Activated T-cell treated with anti-CD3 and anti-CD28 coated beads, Interleukin-2, amount 50 U/mL, for 72 hours (primary cell): ENCODE measurements around the gene RIC8B. TPM values are rescaled to one million over a fixed set of nuclear protein-coding genes. Genes with fewer than 3 reads are reported as not detected.
"Not testable (repeated sequence)": the region's sequence is repeated elsewhere in the genome, so short reads cannot be mapped to it uniquely, and the experiment has no call there.

Experiments
- ATAC-seq, 2 donors: fragments of 150-1000 bp; cut with Tn5 transposase; replicated peaks in 1 of 2; 2 replicates each; pipeline ENCODE4 v1.10.0; 2021; ENCODE audit warnings: moderate library complexity in 2 of 2, mild to moderate bottlenecking in 1 of 2
- DNase-seq, 2 donors: peaks; one replicate each; pipeline ENCODE4 v3.0.0; 2021 to 2022; ENCODE audit warnings: mixed read lengths in 1 of 2
- H3K27ac Mint-ChIP-seq: one replicate; pipeline ENCODE4 v1.8.0; 2022; ENCODE audit warnings: mild to moderate bottlenecking, moderate library complexity, mixed read lengths
- H3K27me3 Mint-ChIP-seq: one replicate; pipeline ENCODE4 v1.8.0; 2022; ENCODE audit warnings: low read depth, mixed read lengths
- H3K36me3 Mint-ChIP-seq, 2 donors: one replicate each; pipeline ENCODE4 v1.8.0; 2022; ENCODE audit warnings: mixed read lengths in 2 of 2, mild to moderate bottlenecking in 1 of 2; ENCODE audit not compliant: insufficient read depth in 2 of 2
- H3K4me1 Mint-ChIP-seq: one replicate; pipeline ENCODE4 v1.8.0; 2022; ENCODE audit warnings: low read depth, mixed read lengths
- H3K4me3 Mint-ChIP-seq, 2 donors: one replicate each; pipeline ENCODE4 v1.8.0; 2022; ENCODE audit warnings: mild to moderate bottlenecking in 2 of 2, mixed read lengths in 2 of 2, moderate library complexity in 2 of 2
- H3K9me3 Mint-ChIP-seq, 2 donors: one replicate each; pipeline ENCODE4 v1.8.0; 2022; ENCODE audit warnings: mixed read lengths in 2 of 2
- total RNA-seq, 2 donors: library from RNA; stranded (reverse); gene quantifications; one replicate each; pipeline ENCODE4 v1.2.3, GENCODE V29; 2022

RIC8B gene
- total RNA-seq, 2 donors from 2014 or later = 11.8 to 15.2 TPM

DNA sequence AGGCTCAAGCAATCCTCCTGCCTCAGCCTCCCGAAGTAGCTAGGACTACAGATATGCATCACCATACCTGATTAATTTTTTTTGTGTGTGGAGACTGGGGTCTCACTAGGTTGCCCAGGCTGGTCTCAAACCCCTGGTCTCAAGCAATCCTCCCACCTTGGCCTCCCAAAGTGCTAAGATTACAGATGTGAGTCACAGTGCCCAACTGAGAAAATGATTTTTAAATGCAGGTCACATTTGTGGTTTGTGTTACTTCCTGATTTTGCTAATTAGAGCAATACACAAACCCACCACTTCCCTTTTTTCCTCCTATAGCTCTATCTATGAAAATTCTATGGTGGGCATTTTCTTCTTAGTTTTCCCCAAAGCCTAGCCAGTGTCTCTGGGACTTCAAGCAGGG is 135.7 kb downstream of the RIC8B start:
- Mint-ChIP-seq H3K36me3 (no peaks in the 10 kb centered on the region), H3K4me1 (peaks cover 34% of the 10 kb centered on the region), H3K4me3 (no peak overlapping the region), H3K27ac (no peak overlapping the region), H3K27me3 (peaks cover 20% of the 10 kb centered on the region), H3K9me3 (no peaks in the 10 kb centered on the region)
- ATAC-seq (no peak), DNase-seq (no peak)

DNA sequence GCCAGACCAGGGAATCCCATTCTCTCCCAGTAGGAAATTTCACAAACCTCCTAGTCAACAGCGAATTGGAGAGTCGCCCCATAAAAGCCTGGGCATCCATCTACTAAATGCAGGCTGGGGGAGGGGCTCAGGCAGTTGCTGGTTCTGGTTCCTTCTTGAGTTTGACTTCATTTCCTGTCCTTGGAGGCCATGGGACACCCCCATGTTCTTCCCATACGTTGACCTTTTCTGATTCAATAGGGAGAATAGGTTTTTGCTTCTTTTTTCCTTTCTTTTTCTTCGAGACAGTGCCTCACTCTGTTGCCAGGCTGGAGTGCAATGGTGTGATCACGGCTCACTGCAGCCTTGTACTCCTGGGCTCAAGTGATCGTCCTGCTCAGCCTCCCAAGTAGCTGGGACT is 137.1 kb downstream of the RIC8B start:
- peaks cover 42% of the 10 kb centered on the region for H3K4me1 Mint-ChIP-seq
- no peak for ATAC-seq
- H3K27me3 Mint-ChIP-seq = peaks cover 11% of the 10 kb centered on the region
- H3K27ac Mint-ChIP-seq = no peak overlapping the region
- no peak overlapping the region for H3K4me3 Mint-ChIP-seq
- no peak for DNase-seq
- no peaks in the 10 kb centered on the region for H3K9me3 Mint-ChIP-seq
- no peaks in the 10 kb centered on the region for H3K36me3 Mint-ChIP-seq

DNA sequence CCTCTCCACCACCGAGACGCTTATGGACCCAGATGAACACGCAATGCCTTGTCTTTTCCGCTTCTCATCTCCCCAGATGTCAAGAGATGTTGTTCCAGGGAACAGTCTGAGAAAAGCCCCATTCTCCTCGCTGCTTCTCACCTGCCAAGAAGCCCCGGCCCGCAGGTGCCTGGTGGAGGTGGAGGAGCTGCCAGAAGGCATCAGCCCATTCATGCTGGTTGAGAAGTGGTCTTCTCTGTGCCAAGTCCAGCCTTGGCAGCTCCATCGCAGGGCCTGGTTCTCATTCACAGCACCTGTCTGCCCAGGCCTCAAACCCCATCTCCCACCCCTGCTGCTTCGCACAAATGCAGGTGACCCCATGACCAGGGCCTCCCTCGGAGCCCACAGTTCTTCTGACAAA is 139.0 kb downstream of the RIC8B start:
- Mint-ChIP-seq H3K4me3 (no peak overlapping the region), H3K4me1 (peaks cover 37% of the 10 kb centered on the region), H3K9me3 (no peaks in the 10 kb centered on the region), H3K27me3 (no peaks in the 10 kb centered on the region), H3K36me3 (no peaks in the 10 kb centered on the region), H3K27ac (no peak overlapping the region)
- DNase-seq (no peak), ATAC-seq (no peak)

DNA sequence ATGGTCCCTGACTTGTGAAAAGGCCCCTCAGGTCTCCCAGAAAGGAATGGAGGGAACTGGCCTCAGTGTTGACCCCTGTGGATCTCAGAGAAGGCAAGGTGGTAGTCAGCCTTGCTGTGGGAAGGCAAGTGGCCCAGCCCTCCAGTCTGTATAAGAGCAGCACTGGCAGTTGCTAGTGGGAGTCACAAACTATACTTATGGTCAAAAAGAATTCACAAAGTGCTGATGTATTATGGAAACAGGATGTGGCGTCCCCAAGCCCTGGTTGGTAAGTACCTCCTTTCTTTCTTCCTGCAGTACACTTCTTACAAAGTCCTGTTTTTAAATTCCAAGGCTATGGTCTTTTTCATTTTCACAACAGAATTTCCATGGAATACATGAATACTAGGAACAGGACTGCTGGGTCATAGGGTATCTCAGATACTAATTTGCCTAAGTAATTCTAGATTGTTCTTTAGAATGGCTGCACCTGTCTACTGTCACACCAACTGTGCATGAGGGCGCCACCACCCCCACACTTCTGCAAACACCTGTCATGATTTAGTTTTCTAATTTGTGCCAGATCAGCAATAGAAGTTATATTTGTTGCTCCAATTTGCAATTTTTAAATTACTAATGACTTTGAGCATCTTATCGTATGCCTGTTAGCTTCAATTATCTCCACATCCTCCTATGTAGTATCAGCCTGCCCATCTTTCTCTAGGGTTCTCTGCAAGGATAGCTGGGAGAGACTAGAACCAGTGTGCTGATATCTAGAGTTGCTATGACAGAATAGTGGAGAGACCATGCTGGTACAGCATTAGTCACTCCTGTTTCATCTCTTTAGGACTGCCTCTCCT is 140.5 kb downstream of the RIC8B start:
- Mint-ChIP-seq H3K36me3 (no peaks in the 10 kb centered on the region), H3K27ac (peak overlapping the region; percentile 80), H3K27me3 (peaks cover 5% of the 10 kb centered on the region), H3K4me3 (peak overlapping the region; percentile 10 to 71), H3K9me3 (no peaks in the 10 kb centered on the region), H3K4me1 (peaks cover 37% of the 10 kb centered on the region)
- ATAC-seq (peak; percentile 91 to 93), DNase-seq (peak; percentile 47 to 49)

DNA sequence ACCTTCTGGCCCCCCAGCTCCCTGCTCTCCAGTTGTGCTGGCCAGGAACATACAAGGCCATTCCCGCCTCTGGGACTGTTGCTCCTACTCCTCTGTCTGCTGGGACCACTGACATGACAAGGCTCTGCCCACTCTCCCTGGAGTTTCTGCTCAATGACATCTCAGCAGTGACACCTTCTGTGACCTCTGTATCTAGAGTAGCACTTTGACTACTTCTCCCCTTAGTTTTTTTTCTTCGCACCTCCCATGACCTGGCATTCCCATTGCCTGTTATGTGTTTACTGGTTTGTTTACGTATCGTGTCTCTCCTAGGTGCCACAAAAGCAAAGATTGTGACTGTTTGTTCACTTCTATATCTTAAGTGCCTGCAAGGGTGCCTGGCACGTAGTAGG is 141.1 kb downstream of the RIC8B start:
- Mint-ChIP-seq H3K27ac (peak overlapping the region; percentile 80), H3K4me1 (peaks cover 32% of the 10 kb centered on the region), H3K9me3 (no peaks in the 10 kb centered on the region), H3K36me3 (no peaks in the 10 kb centered on the region), H3K4me3 (peak overlapping the region; percentile 10 to 71), H3K27me3 (peaks cover 8% of the 10 kb centered on the region)
- ATAC-seq (peak; percentile 30 to 47), DNase-seq (peak; percentile 20 to 21)

DNA sequence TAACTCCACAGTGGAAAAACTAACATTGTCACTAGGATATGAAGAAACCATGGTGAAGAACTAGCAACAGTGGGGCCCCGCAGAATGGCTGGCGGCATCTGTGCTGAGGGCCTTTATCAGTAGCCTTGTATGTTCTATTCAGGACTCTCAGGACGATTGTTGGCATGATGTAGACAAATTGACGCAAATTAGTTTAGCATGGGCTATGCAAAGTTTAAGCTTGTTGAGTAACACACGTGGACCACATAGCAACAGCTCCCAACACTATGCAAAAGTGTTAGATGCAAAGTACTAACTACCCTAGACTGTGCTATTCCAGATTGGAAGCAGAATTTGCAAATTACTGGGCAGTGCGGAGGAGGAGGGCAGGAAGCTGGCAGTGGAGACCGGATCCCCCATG is 143.0 kb downstream of the RIC8B start:
- Mint-ChIP-seq H3K36me3 (no peaks in the 10 kb centered on the region), H3K4me3 (no peak overlapping the region), H3K27ac (no peak overlapping the region), H3K9me3 (no peaks in the 10 kb centered on the region), H3K4me1 (peaks cover 18% of the 10 kb centered on the region), H3K27me3 (peaks cover 20% of the 10 kb centered on the region)
- ATAC-seq (no peak), DNase-seq (no peak)

DNA sequence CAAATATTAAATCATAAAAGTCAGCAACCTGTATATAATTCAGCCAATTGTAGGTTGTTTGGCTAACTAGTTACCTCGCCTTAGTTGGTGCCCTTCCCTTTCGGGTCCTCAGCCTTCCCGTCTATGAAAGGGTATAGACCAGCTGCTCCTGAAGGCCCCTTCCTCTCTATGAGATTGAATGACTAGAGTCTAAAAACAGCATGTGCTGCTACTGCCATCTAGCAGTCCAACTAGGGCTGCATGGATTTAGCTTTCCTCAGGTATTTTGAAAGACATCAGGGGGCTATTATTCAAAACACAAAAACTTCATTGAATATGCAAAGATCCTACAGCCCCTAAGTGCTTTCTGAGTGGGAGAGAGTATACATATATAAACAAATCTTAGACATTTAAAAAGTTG is 144.3 kb downstream of the RIC8B start:
- H3K27ac Mint-ChIP-seq = no peak overlapping the region
- H3K27me3 Mint-ChIP-seq = peaks cover 28% of the 10 kb centered on the region
- H3K36me3 Mint-ChIP-seq = no peaks in the 10 kb centered on the region
- no peak for ATAC-seq
- no peak overlapping the region for H3K4me3 Mint-ChIP-seq
- H3K9me3 Mint-ChIP-seq = peaks cover 2% of the 10 kb centered on the region in 2 donors
- peaks cover 18% of the 10 kb centered on the region for H3K4me1 Mint-ChIP-seq
- DNase-seq = no peak

DNA sequence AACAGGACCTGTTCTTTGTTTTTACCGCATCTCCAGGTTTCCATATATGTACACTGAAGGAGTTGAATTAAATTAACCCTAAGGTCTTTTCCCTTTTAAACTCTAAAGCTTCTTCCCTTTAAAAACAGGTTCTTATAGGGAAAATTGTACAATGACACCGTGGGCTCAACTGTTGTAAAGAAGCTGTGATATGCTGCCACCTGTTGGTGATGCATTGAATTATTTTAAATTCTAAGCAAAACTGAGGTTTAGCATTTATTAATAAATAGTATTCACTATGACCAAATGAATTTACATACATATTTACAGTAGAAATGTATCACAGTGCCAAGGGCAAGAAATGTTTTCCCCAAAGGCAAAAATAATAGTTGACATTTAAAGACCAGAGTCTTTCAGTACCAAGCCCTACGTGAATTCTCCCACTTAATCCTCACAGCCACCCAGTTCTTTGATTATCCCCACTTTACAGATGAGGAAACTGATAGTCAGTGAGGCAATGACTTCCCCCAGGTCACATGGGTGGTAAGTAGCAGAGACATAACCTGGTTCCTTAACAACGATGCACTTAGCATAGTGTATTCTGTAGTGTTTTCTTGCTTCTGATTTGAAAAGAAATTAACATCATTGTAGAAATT is 145.5 kb downstream of the RIC8B start:
- H3K27ac Mint-ChIP-seq = peak overlapping the region; percentile 44
- H3K9me3 Mint-ChIP-seq = peaks cover 2 to 3% of the 10 kb centered on the region in 2 donors
- H3K36me3 Mint-ChIP-seq = peaks cover 0 to 2% of the 10 kb centered on the region in 2 donors
- peaks cover 10% of the 10 kb centered on the region for H3K4me1 Mint-ChIP-seq
- peaks cover 30% of the 10 kb centered on the region for H3K27me3 Mint-ChIP-seq
- ATAC-seq (no peak), DNase-seq (peak in 1 of 2 donors; percentile 19)
- no peak overlapping the region for H3K4me3 Mint-ChIP-seq

DNA sequence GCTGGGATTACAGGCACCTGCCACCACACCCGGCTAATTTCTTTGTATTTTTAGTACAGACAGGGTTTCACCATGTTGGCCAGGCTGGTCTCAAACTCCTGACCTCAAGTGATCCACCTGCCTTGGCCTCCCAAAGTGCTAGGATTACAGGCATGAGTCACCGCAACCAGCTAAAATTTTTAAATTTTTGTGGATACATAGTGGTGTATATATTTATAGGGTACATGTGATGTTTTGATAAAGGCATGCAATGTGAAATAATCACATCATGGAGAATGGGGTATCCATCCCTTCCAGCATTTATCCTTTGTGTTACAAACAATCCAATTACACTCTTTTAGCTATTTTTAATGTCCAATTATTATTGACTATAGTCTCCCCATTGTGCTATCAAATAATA is 147.5 kb downstream of the RIC8B start:
- not testable (repeated sequence) for H3K4me3 Mint-ChIP-seq, H3K27ac Mint-ChIP-seq, ATAC-seq, H3K9me3 Mint-ChIP-seq, H3K4me1 Mint-ChIP-seq, H3K36me3 Mint-ChIP-seq, DNase-seq
- H3K27me3 Mint-ChIP-seq = peaks cover 30% of the 10 kb centered on the region

DNA sequence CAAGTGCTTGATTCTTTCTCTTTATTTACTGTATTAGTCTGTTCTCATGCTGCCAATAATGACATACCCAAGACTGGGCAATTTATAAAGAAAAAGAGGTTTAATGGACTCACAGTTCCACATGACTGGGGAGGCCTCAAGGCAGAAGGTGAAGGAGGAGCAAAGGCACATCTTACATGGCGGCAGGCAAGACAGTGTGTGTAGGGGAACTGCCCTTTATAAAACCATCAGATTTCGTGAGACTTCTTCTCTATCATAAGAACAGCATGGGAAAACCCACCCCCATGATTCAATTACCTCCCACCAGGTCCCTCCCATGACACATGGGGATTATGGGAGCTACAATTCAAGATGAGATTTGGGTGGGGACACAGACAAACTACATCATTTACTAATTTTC is 149.1 kb downstream of the RIC8B start:
- not testable (repeated sequence) for H3K9me3 Mint-ChIP-seq, H3K27ac Mint-ChIP-seq, H3K36me3 Mint-ChIP-seq, ATAC-seq, DNase-seq, H3K4me1 Mint-ChIP-seq, H3K4me3 Mint-ChIP-seq
- peaks cover 30% of the 10 kb centered on the region for H3K27me3 Mint-ChIP-seq

DNA sequence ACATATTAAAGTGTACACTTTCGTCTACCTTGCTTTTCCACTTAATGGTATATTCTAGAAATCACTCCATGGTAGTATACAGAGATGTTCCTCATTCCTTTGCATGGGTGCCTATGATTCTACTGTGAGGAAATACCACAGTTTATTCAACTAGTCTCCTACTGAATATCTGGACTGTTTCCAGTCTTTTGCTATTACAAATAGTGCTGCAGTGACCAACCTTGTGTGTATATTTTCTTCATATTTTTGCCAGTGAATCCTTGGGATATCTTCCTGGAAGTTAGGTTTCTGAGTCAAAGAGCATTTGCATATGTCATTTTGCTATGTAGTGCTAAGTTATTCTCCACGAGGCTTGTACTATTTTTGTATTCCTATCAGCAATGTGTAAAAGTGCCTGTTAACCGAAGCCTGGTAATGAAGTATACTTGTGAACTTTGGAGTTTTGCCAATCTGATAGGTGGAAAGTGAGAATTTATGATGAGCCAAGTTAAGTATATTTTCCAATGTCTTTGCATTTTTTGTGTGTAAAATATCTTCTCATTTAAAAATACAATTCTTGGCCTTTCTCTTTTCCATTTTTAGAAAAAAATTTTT is 149.9 kb downstream of the RIC8B start:
- Mint-ChIP-seq H3K36me3 (peaks cover 0 to 2% of the 10 kb centered on the region in 2 donors), H3K4me1 (no peaks in the 10 kb centered on the region), H3K27ac (no peak overlapping the region), H3K9me3 (peaks cover 2 to 3% of the 10 kb centered on the region in 2 donors), H3K4me3 (no peak overlapping the region), H3K27me3 (peaks cover 30% of the 10 kb centered on the region)
- ATAC-seq = no peak
- no peak for DNase-seq

DNA sequence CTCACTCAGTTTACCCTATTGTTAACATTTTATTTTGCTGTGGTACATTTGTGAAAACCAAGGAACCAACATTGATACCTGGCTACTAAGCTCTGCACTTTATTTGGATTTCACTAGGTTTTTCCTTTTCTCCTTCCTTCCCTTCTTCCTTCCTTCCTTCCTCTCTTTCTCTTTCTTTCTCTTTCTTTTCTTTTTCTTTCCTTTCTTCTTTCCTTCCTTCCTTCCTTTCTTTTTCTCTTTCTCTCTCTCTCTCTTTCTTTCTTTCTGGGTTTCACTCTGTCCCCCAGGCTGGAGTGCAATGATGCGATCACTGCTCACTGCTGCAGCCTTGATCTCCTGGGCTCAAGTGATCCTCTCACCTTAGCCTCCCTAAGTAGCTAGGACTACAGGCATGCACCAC is 152.2 kb downstream of the RIC8B start:
- H3K27me3 Mint-ChIP-seq = peaks cover 24% of the 10 kb centered on the region
- H3K4me3 Mint-ChIP-seq = no peak overlapping the region
- ATAC-seq (no peak), DNase-seq (no peak)
- peaks cover 0 to 2% of the 10 kb centered on the region in 2 donors for H3K36me3 Mint-ChIP-seq
- no peak overlapping the region for H3K27ac Mint-ChIP-seq
- no peaks in the 10 kb centered on the region for H3K4me1 Mint-ChIP-seq
- peaks cover 2 to 3% of the 10 kb centered on the region in 2 donors for H3K9me3 Mint-ChIP-seq

DNA sequence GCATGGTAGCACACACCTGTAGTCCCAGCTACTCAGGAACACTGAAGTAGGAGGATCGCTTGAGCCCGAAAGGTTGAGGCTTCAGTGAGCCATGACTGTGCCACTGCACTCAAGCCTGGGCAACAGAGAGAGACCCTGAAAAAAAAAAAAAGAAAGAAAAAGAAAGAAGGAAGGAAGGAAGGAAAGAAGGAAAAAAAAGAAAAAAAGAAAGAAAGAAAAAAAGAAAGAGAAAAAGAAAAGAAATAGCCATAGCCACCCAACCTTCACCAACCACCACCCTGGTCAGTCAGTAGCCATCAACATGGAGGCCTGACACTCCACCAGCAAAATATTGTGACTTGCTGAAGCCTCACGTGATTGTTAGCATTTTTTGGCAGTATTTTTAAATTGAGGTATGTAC is 159.8 kb downstream of the RIC8B start:
- H3K9me3 Mint-ChIP-seq = no peaks in the 10 kb centered on the region
- no peaks in the 10 kb centered on the region for H3K36me3 Mint-ChIP-seq
- H3K4me1 Mint-ChIP-seq = no peaks in the 10 kb centered on the region
- H3K27me3 Mint-ChIP-seq = peaks cover 10% of the 10 kb centered on the region
- ATAC-seq (no peak), DNase-seq (no peak)
- no peak overlapping the region for H3K4me3 Mint-ChIP-seq
- H3K27ac Mint-ChIP-seq = no peak overlapping the region
